Vagina (tissue), 2 donors: Measurements from ENCODE around the gene CADPS2.

ENCODE experiments used
- POLR2A ChIP-seq, 2 donors: fragments of 450-650 bp; IDR thresholded peaks; one replicate each; pipeline ENCODE4 v1.6.1; 2017; ENCODE audit warnings: antibody characterized with exemption in 2 of 2, mild to moderate bottlenecking in 2 of 2, moderate library complexity in 2 of 2
- TF ChIP-seq, protein P1 (sequence below), 3 experiments: fragments of 450-650 bp in 2 of 3; fragments of 200-600 bp in 1 of 3; sonication (generic) in 1 of 3; IDR thresholded peaks; one replicate each; pipeline ENCODE4 v1.5.1; 2017 to 2019; ENCODE audit warnings: antibody characterized with exemption in 3 of 3, mild to moderate bottlenecking in 2 of 3, moderate library complexity in 2 of 3

GRCh38 chr7:122518488-122518887, 367.8 kb downstream of the CADPS2 start:
- TF ChIP-seq, protein P1, sequence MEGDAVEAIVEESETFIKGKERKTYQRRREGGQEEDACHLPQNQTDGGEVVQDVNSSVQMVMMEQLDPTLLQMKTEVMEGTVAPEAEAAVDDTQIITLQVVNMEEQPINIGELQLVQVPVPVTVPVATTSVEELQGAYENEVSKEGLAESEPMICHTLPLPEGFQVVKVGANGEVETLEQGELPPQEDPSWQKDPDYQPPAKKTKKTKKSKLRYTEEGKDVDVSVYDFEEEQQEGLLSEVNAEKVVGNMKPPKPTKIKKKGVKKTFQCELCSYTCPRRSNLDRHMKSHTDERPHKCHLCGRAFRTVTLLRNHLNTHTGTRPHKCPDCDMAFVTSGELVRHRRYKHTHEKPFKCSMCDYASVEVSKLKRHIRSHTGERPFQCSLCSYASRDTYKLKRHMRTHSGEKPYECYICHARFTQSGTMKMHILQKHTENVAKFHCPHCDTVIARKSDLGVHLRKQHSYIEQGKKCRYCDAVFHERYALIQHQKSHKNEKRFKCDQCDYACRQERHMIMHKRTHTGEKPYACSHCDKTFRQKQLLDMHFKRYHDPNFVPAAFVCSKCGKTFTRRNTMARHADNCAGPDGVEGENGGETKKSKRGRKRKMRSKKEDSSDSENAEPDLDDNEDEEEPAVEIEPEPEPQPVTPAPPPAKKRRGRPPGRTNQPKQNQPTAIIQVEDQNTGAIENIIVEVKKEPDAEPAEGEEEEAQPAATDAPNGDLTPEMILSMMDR (IDR thresholded peaks at IDR 0.05) = no peak
- TF ChIP-seq POLR2A (IDR thresholded peaks at IDR 0.05) = no peak
